C4-2B (cell line): ENCODE results near the gene SYT2.

ENCODE experiments used
- H3K27ac ChIP-seq: fragments of 450-650 bp; 2 replicates; pipeline ENCODE4 v1.5.1; 2017
- CTCF ChIP-seq: fragments of 450-650 bp; conservative IDR thresholded peaks from 2 replicates; pipeline ENCODE4 v1.5.1; 2017; ENCODE audit warnings: mild to moderate bottlenecking
- ZFX ChIP-seq: fragments of 450-650 bp; IDR thresholded peaks from 2 replicates; pipeline ENCODE4 v1.6.1; 2017

SYT2 gene

GRCh38 chr1:202683029-202683428 lies 27.2 kb downstream of the SYT2 start:
- TF ChIP-seq ZFX: no peak
- no peak for TF ChIP-seq CTCF

GRCh38 chr1:202682477-202682876 lies 27.8 kb downstream of the SYT2 start:
- TF ChIP-seq CTCF: no peak
- no peak for TF ChIP-seq ZFX
- H3K27ac ChIP-seq: no peak overlapping the region

More at GRCh38 chr1:202683029-202683428, 27.2 kb downstream of the SYT2 start:
- no peak overlapping the region for H3K27ac ChIP-seq

- H3K27ac ChIP-seq: no peak overlapping the region
- TF ChIP-seq ZFX (no peak), CTCF (no peak)
Measured at GRCh38 chr1:202681736-202682420, 28.4 kb downstream of the SYT2 start.

GRCh38 chr1:202680586-202681352 lies 29.5 kb downstream of the SYT2 start:
- TF ChIP-seq ZFX: no peak
- no peak overlapping the region for H3K27ac ChIP-seq

- TF ChIP-seq ZFX (no peak), CTCF (no peak)
- H3K27ac ChIP-seq: no peak overlapping the region
Measured at GRCh38 chr1:202679406-202680177, 30.7 kb downstream of the SYT2 start.

- no peak overlapping the region for H3K27ac ChIP-seq
- TF ChIP-seq ZFX (no peak), CTCF (no peak)
Measured at GRCh38 chr1:202677433-202677832, 32.8 kb downstream of the SYT2 start.

GRCh38 chr1:202673531-202673930 lies 36.7 kb downstream of the SYT2 start:
- H3K27ac ChIP-seq: no peak overlapping the region

More at GRCh38 chr1:202673531-202673930, 36.7 kb downstream of the SYT2 start:
- TF ChIP-seq CTCF: no peak
- no peak for TF ChIP-seq ZFX
